ENCODE data around the gene SLAMF7.
A peak's percentile ranks its signal among the peaks of the same experiment; 100 is the strongest.
"Not testable (repeated sequence)": the region's sequence is repeated elsewhere in the genome, so short reads cannot be mapped to it uniquely, and the experiment has no call there.

SLAMF7 gene, protein sequence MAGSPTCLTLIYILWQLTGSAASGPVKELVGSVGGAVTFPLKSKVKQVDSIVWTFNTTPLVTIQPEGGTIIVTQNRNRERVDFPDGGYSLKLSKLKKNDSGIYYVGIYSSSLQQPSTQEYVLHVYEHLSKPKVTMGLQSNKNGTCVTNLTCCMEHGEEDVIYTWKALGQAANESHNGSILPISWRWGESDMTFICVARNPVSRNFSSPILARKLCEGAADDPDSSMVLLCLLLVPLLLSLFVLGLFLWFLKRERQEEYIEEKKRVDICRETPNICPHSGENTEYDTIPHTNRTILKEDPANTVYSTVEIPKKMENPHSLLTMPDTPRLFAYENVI

GRCh38 chr1:160739098-160739511 is at the start of gene SLAMF7:
Gene SLAMF7, plus strand, starts transcription at chr1:160739247. Its CDS starts 55 bp downstream, at chr1:160739302.
- no peak for DNase-seq

GRCh38 chr1:160692390-160692789 is 46.7 kb upstream of the SLAMF7 start:
- DNase-seq, result not testable (repeated sequence)

GRCh38 chr1:160702100-160702499 is 36.9 kb upstream of the SLAMF7 start:
- DNase-seq, result no peak

DNA sequence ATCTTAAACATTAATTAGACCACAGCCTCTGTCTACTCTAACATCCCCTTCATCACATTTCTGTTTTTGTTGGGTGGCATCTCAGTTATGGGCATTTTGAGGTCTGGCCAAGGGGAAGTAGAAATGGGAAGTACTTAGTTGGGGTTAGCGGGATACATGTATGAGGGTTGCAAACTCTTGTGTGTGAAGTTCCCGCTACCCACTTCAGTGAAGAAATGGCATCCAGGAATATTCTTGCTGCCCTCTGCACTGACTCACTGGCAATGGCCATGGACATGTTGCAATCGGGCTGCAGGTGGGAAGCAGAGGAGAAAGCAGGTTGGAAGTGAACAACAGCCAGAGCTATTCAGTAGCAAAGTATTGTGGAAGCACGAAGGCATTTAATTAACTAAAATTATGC is 34.8 kb upstream of the SLAMF7 start:
- DNase-seq, result no peak

DNA sequence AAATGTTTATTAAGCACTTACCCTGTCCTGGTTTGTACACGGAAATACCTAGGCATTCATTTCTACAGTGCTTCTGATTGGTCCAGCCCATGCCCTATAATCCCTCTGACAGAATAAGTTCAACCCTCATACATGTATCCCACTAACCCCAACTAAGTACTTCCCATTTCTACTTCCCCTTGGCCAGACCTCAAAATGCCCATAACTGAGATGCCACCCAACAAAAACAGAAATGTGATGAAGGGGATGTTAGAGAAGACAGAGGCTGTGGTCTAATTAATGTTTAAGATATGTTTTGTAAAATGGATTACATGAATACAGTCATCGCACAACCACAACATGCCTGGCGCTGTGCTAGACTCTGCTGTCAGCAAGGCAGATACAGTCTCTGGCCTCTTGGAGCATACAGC is 33.8 kb upstream of the SLAMF7 start:
- DNase-seq, result not testable (repeated sequence)

DNA sequence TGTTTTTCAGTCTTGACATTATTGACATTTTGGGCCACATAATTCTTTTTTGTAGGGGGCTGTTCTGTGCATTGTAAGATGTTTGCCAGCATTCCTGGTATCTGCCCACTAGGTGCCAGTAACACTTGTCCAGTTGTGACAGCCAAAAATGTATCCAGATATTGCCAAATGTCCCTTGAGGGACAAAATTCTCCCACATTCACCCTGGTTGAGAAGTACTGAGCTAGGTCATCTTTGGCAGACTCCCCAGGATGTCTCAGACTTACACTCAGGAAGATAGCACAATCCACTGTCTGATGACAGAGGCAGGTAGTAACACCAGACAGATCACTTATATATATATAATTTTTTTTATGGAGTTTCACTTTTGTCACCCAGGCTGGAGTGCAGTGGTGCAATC is 33.3 kb upstream of the SLAMF7 start:
- no peak for DNase-seq

- no peak for DNase-seq
Observed at GRCh38 chr1:160706526-160707235, 32.4 kb upstream of the SLAMF7 start.

DNA sequence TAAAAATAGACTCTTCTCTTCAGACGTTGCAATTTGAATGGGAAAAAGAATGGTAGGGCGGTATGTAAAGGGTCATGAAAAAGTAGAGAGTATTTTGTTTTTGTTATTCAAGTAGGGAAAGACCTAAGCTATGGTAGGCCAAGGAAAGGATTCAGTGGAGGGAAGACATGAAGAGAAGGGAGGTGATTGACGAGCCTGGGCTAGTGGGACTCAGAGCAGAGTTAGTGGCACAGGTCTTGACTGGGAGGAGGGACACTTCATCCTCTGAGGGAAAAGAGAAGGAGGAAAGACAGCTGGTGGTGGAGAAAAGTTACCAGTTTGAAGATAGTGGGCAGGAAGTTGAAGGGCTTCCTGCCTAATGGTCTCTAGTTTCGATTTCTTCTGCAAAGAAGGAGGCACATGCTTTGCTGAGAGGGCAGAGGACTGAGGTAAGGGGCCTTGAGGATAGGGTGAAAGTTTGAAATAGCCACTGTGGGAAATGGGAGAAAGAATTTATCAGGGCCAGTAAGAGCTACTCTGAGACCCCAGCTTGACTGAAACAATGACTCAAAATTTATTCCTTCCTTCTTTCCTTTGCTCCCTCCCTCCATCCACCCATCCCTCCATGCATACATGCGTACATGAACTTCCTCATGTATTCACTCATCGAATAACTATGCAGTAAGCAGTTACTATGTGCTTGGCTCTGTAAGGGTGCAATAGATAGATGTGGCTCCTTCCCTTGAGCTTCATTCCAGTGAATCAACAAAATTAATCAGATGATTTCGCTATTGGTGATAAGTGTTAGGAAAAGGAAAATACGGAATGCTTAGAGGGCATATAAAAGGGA is 31.6 kb upstream of the SLAMF7 start:
- no peak for DNase-seq

DNA sequence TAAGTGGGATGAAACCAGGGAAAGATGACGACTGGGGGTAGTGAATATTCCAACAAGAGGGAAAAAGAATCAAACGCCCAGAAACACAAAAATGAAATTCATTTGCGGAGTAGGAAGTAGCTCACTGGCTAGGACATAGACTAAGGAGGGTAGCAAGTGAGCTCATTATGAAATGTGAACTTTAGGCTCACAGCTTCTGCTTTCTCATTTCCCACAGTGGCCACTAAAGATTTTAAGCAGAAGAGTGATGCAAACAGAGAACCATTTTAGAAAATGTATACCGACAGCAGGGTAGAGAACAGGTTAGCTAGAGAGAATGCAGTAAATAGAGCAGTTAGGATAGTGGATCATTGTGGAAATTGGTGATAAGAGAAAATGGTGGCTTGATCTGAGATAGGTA is 30.9 kb upstream of the SLAMF7 start:
- no peak for DNase-seq

DNA sequence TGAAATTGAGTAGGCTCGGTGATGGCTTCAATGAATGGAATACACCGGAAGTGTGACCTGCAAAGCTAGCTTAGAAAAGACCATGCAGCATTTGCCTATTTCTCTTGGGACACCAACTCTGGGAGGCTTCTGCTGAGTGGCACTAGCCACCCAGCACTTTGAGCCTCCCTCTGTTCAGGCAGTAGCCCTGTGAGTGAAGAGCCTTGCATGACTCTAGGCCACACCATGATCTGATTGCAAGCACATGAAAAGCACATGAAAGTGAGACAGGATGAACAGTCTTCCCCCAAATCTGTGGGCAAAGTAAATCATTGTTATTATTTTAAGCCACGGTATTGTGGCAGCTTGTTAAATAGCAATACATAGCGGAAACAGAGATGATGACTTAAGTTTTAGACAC is 30.2 kb upstream of the SLAMF7 start:
- no peak for DNase-seq

DNA sequence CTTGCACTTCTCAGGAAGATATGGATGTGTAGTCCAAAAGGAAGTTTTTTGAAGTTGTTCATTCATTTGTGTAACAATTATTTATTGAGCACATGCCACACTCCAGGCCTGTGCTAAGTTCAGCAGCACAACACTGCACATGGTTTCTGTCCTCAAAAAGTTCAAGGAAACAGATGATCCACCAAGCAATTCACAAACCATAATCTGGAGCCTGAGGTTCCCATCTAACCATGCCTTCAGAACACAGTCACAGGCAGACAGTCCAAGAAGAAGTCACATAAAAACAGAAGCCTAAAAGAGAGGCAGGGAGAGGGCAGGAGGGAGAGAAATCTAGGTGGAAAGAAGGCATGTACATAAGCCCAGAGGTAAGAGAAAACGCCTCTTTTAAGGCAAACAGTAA is 29.3 kb upstream of the SLAMF7 start:
- no peak for DNase-seq

DNA sequence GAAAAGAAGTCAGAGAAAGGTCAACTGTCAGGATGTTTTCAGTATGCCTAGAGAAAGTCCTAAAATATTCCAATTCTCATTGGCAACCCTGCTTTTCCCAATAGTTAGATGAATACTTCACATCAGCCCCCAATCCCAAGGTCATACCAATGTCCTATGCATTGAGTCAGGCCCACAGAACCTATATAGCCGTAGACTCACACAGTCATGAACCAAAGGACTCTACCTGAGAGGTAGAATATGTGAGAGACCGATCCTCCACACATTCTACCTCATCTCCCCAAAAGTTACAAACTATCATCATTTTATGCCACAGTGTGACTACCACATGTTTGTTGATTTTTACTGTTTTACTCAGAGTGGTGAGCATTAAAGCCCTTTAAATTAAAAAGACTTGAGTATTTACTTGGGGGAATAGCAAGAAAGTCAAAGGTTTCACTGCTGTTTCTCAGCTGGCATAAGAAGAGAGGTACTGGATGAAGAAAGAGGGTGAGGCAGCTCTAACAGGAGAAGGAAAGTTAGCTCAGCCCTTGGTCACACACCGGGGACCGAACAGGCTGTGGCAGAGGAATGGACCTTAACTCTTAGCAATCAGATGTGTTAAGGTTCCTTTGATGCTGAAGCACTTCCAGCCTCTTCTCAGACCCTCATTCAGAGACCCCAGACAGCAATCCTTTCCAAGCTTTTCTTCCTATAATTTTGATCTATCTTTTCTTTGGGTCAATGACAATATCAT is 28.4 kb upstream of the SLAMF7 start:
- no peak for DNase-seq

GRCh38 chr1:160711276-160711601 is 27.8 kb upstream of the SLAMF7 start:
- DNase-seq, result no peak

- peak; percentile 34 for DNase-seq
Observed at GRCh38 chr1:160711602-160712311, 27.3 kb upstream of the SLAMF7 start, which contains the start of gene CD48. Gene CD48, minus strand, starts transcription at chr1:160711822. Its CDS starts 59 bp downstream, at chr1:160711763.

- peak; percentile 30 for DNase-seq
Observed at GRCh38 chr1:160712525-160713080, 26.4 kb upstream of the SLAMF7 start.

DNA sequence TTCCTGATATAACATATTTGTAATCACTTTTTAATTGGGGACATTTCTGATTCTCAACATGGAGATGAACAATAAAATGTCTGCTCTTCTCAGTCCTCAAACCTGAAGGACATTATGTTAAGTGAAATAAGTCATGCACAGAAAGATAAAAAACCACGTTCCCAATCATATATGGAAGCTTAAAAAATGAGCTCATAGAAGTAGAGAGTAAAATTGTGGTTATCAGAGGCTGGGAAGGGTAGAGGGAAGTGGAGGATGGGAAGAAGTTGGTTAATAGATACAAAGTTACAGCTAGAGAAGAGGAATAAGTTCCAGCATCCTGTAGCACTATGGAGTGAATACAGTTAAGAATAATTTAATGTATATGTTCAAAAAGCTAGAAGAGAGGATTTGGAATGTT is 25.9 kb upstream of the SLAMF7 start:
- DNase-seq, result no peak

GRCh38 chr1:160714034-160714648 is 24.9 kb upstream of the SLAMF7 start:
- DNase-seq, result not testable (repeated sequence)

- no peak for DNase-seq
Observed at GRCh38 chr1:160716013-160716412, 23.0 kb upstream of the SLAMF7 start.

GRCh38 chr1:160717306-160717705 is 21.7 kb upstream of the SLAMF7 start:
- DNase-seq, result no peak

DNA sequence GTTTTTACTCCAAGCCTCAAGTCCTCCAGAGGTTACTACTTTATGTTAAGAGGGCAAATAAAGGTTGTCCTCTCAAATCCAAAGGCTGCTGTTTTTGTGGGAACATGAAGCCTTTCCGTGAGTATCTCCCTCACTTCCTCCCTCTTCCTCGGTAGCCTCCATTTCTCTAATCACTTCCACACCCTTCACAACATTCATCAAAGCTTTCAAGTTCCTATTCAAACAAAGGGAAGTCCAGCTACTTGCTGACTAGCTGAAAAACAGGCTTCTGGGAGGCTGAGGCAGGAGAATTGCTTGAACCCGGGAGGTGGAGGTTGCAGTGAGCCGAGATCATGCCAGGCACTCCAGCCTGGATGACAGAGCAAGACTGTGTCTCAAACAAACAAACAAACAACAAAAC is 20.8 kb upstream of the SLAMF7 start:
- DNase-seq, result no peak

- DNase-seq, result no peak
Observed at GRCh38 chr1:160720356-160721085, 18.5 kb upstream of the SLAMF7 start.
